H54 (cell line): ENCODE measurements around the gene CST7.

ENCODE experiments used
- DNase-seq: peaks from one replicate; pipeline ENCODE4 v3.0.0; 2011; ENCODE audit warnings: low spot score, mixed read lengths; ENCODE audit not compliant: insufficient read length
- FAIRE-seq: peaks from 3 replicates; lab custom pipeline; 2011; peaks lifted over from hg19 to GRCh38; lab: Jason Lieb, UNC
- POLR2A ChIP-seq: IDR thresholded peaks from 2 replicates; pipeline ENCODE4 v1.6.1; 2011; ENCODE audit warnings: low read depth, mild to moderate bottlenecking, low read length

CST7 gene

GRCh38 chr20:25008388-25009217 lies 59.5 kb downstream of the CST7 start:
- TF ChIP-seq POLR2A = no peak
- DNase-seq (no peak), FAIRE-seq (no peak)
